ENCODE results near the gene DCXR. TPM values are rescaled to one million over a fixed set of nuclear protein-coding genes. Genes with fewer than 3 reads are reported as not detected.

Gene DCXR
- total and polyA plus RNA-seq, 10 of the 15 experiments (the other 5 are each of a cell fraction or from before 2014, with no cell fraction given), result 12.3 to 139 (median 88.9) TPM

- Histone ChIP-seq H3K4me3 (no peak overlapping the region), H3K36me3 (ENCODE audit: control insufficient read depth in 2 of 2, insufficient read depth in 2 of 2, low read length in 1 of 2) (no peaks in the 10 kb centered on the region; a peak in 1 of 4 replicates), H3K79me2 (ENCODE audit: control insufficient read depth, insufficient read depth, low read length) (no peaks in the 10 kb centered on the region), H3K27ac (ENCODE audit: control insufficient read depth, insufficient read depth) (no peak overlapping the region), H3K9ac (ENCODE audit: control insufficient read depth, insufficient read depth, low read length) (no peak overlapping the region), H3K27me3 (replicated peaks in 1 of 2; ENCODE audit: control insufficient read depth in 2 of 2, insufficient read depth in 2 of 2, low read length in 1 of 2) (no peaks in the 10 kb centered on the region), H3K4me2 (ENCODE audit: control insufficient read depth, insufficient read depth) (no peak overlapping the region), H3K9me3 (replicated peaks; ENCODE audit: control insufficient read depth, insufficient read depth, low read length) (no peaks in the 10 kb centered on the region), H4K20me1 (ENCODE audit: control insufficient read depth, insufficient read depth) (no peaks in the 10 kb centered on the region), H3K4me1 (ENCODE audit: control insufficient read depth, insufficient read depth, low read length) (no peaks in the 10 kb centered on the region), H2AFZ (ENCODE audit: control insufficient read depth, low read depth, low read length) (no peak overlapping the region)
- ATAC-seq (no peak), FAIRE-seq (no peak), DNase-seq (ENCODE audit: low read depth, low spot score) (no peak)
- intact Hi-C loops (cut with micrococcal nuclease; ENCODE audit: unreplicated experiment) (no loop called here), in situ Hi-C loops (cut with MboI) (no loop called here)
- 90% methylated on average over 6 of the region's 6 CpGs for WGBS (ENCODE audit: insufficient coverage, insufficient replicate concordance, low lambda C conversion rate, missing lambda C conversion rate)
- ChIA-PET SMC1A (ENCODE audit: uncharacterized antibody, unreplicated experiment) (interaction anchor here (0.8 kb wide), 1 partner anchor 21 kb away, joined by 3 read pairs; no protein-coding TSS in a partner anchor), POLR2A (interaction anchor here (0.6 to 0.7 kb wide), 2 partner anchors 147 to 1077 kb away, joined by 3 to 5 read pairs; no protein-coding TSS in a partner anchor), CTCF (interaction anchor here (0.6 kb wide), 1 partner anchor 639 kb away, joined by 3 read pairs; no protein-coding TSS in a partner anchor), RAD21 (ENCODE audit: unreplicated experiment) (no interaction called here)
- TF ChIP-seq ZNF274 (IDR thresholded peaks at IDR 0.05; ENCODE audit: insufficient read depth, insufficient read length) (no peak), TCF12 (IDR thresholded peaks at IDR 0.05; ENCODE audit: low read depth, low read length) (no peak), GABPA (IDR thresholded peaks at IDR 0.05; ENCODE audit: low read depth) (no peak), CEBPB (IDR thresholded peaks at IDR 0.05; ENCODE audit: borderline replicate concordance in 1 of 2, low read depth in 2 of 2, low read length in 2 of 2) (no peak), SIX5 (IDR thresholded peaks at IDR 0.05; ENCODE audit: low read depth, low read length, severe bottlenecking) (no peak), ZNF622 (IDR thresholded peaks at IDR 0.05) (no peak), CBFB (IDR thresholded peaks at IDR 0.05; ENCODE audit: low read depth) (no peak), MTA3 (IDR thresholded peaks at IDR 0.05; ENCODE audit: borderline replicate concordance, low read length) (no peak), CHD2 (IDR thresholded peaks at IDR 0.05; ENCODE audit: borderline replicate concordance, low read depth, low read length) (no peak), TCF3 (IDR thresholded peaks at IDR 0.05; ENCODE audit: borderline replicate concordance, insufficient read depth, low read depth, low read length) (no peak), NFYB (IDR thresholded peaks at IDR 0.05; ENCODE audit: insufficient read depth, low read depth, low read length) (no peak), CBX3 (IDR thresholded peaks at IDR 0.05; ENCODE audit: borderline replicate concordance, low read depth) (no peak), EZH2 (IDR thresholded peaks at IDR 0.05; ENCODE audit: borderline replicate concordance, control insufficient read depth, low read depth, low read length) (no peak), CREB1 (IDR thresholded peaks at IDR 0.05; ENCODE audit: low read depth) (no peak), IRF5 (IDR thresholded peaks at IDR 0.05; ENCODE audit: borderline replicate concordance) (no peak), POLR2AphosphoS5 (IDR thresholded peaks at IDR 0.05; ENCODE audit: low read length) (no peak), SUPT20H (IDR thresholded peaks at IDR 0.05; ENCODE audit: borderline replicate concordance, control insufficient read depth, low read depth, low read length) (no peak)
- TF ChIP-seq, protein P1, sequence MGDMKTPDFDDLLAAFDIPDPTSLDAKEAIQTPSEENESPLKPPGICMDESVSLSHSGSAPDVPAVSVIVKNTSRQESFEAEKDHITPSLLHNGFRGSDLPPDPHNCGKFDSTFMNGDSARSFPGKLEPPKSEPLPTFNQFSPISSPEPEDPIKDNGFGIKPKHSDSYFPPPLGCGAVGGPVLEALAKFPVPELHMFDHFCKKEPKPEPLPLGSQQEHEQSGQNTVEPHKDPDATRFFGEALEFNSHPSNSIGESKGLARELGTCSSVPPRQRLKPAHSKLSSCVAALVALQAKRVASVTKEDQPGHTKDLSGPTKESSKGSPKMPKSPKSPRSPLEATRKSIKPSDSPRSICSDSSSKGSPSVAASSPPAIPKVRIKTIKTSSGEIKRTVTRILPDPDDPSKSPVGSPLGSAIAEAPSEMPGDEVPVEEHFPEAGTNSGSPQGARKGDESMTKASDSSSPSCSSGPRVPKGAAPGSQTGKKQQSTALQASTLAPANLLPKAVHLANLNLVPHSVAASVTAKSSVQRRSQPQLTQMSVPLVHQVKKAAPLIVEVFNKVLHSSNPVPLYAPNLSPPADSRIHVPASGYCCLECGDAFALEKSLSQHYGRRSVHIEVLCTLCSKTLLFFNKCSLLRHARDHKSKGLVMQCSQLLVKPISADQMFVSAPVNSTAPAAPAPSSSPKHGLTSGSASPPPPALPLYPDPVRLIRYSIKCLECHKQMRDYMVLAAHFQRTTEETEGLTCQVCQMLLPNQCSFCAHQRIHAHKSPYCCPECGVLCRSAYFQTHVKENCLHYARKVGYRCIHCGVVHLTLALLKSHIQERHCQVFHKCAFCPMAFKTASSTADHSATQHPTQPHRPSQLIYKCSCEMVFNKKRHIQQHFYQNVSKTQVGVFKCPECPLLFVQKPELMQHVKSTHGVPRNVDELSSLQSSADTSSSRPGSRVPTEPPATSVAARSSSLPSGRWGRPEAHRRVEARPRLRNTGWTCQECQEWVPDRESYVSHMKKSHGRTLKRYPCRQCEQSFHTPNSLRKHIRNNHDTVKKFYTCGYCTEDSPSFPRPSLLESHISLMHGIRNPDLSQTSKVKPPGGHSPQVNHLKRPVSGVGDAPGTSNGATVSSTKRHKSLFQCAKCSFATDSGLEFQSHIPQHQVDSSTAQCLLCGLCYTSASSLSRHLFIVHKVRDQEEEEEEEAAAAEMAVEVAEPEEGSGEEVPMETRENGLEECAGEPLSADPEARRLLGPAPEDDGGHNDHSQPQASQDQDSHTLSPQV (IDR thresholded peaks at IDR 0.05), result no peak
- BruUV-seq (replicated peaks), result no TSS peak
These were observed 35.3 kb upstream of the DCXR start for GRCh38 chr17:82072827-82073226.
